ENCODE results near the gene DUOX1. TPM values are rescaled to one million over a fixed set of nuclear protein-coding genes. Genes with fewer than 3 reads are reported as not detected.

Gene DUOX1
- total and polyA plus RNA-seq, 9 of the 15 experiments (the other 6 are each of a cell fraction or from before 2014, with no cell fraction given), result 0.01 to 0.22 (median 0.01) TPM; not detected in 6

DNA sequence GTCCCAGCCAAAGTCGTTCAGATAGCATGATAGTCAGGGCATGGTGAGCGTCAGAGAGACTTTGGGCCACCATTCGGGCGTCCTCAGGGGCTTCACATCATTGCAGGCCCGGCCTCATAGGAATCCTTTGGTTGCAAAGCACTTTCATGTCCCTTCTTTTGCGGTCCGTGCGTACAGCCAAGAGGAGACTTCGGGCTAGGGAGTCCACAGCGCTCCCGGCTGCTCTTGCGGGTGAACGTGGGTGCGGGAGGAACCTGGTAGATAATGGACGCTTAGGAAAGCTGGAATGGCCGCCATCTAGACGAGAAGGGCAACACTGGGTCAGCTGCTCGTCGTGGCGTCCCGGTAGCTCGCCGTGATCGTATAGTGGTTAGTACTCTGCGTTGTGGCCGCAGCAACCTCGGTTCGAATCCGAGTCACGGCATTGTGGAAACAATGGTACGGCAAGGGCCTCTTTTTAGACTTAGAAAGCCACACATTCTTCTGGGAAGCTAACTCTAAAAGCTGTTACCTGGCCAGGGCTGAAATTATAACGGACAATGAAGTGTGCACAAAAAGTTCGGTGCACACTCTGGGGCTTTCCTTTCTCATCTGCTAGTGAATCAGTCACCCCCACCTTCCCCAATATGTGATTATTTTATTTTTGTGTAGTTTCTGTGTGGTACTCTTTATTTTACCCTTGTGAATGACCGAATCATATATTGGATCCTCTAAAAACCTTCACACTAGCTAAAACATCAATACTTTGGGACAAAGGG is 71.2 kb downstream of the DUOX1 start (continued):
- TF ChIP-seq PTRF (tag; IDR thresholded peaks at IDR 0.05), result no peak
- peak; percentile 60; the same call in 1 of the 2 replicates for TF ChIP-seq ZNF24 (IDR thresholded peaks at IDR 0.05)
- TF ChIP-seq, protein P1, sequence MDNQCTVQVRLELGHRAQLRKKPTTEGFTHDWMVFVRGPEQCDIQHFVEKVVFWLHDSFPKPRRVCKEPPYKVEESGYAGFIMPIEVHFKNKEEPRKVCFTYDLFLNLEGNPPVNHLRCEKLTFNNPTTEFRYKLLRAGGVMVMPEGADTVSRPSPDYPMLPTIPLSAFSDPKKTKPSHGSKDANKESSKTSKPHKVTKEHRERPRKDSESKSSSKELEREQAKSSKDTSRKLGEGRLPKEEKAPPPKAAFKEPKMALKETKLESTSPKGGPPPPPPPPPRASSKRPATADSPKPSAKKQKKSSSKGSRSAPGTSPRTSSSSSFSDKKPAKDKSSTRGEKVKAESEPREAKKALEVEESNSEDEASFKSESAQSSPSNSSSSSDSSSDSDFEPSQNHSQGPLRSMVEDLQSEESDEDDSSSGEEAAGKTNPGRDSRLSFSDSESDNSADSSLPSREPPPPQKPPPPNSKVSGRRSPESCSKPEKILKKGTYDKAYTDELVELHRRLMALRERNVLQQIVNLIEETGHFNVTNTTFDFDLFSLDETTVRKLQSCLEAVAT (IDR thresholded peaks at IDR 0.05), result no peak
- TF ChIP-seq, protein P2, sequence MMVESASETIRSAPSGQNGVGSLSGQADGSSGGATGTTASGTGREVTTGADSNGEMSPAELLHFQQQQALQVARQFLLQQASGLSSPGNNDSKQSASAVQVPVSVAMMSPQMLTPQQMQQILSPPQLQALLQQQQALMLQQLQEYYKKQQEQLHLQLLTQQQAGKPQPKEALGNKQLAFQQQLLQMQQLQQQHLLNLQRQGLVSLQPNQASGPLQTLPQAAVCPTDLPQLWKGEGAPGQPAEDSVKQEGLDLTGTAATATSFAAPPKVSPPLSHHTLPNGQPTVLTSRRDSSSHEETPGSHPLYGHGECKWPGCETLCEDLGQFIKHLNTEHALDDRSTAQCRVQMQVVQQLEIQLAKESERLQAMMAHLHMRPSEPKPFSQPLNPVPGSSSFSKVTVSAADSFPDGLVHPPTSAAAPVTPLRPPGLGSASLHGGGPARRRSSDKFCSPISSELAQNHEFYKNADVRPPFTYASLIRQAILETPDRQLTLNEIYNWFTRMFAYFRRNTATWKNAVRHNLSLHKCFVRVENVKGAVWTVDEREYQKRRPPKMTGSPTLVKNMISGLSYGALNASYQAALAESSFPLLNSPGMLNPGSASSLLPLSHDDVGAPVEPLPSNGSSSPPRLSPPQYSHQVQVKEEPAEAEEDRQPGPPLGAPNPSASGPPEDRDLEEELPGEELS (CRISPR knock-in tag; IDR thresholded peaks at IDR 0.05; ENCODE audit: borderline replicate concordance), result no peak
- no peak for TF ChIP-seq CHD4 (IDR thresholded peaks at IDR 0.05; ENCODE audit: insufficient read depth, insufficient replicate concordance, low read depth, low read length, poor library complexity, severe bottlenecking)
- TF ChIP-seq, protein P3, sequence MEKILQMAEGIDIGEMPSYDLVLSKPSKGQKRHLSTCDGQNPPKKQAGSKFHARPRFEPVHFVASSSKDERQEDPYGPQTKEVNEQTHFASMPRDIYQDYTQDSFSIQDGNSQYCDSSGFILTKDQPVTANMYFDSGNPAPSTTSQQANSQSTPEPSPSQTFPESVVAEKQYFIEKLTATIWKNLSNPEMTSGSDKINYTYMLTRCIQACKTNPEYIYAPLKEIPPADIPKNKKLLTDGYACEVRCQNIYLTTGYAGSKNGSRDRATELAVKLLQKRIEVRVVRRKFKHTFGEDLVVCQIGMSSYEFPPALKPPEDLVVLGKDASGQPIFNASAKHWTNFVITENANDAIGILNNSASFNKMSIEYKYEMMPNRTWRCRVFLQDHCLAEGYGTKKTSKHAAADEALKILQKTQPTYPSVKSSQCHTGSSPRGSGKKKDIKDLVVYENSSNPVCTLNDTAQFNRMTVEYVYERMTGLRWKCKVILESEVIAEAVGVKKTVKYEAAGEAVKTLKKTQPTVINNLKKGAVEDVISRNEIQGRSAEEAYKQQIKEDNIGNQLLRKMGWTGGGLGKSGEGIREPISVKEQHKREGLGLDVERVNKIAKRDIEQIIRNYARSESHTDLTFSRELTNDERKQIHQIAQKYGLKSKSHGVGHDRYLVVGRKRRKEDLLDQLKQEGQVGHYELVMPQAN (IDR thresholded peaks at IDR 0.05; ENCODE audit: borderline replicate concordance), result no peak
- TF ChIP-seq SMAD1 (IDR thresholded peaks at IDR 0.05; ENCODE audit: low read depth, low read length, partially characterized antibody), result no peak
- TF ChIP-seq KLF13 (tag; IDR thresholded peaks at IDR 0.05; ENCODE audit: borderline replicate concordance, low read depth), result no peak
- TF ChIP-seq ZNF699 (CRISPR knock-in tag; IDR thresholded peaks at IDR 0.05; ENCODE audit: insufficient replicate concordance), result no peak
- TF ChIP-seq PCBP2 (IDR thresholded peaks at IDR 0.05; ENCODE audit: low read depth, low read length, poor library complexity, severe bottlenecking), result no peak
- TF ChIP-seq TSHZ1 (CRISPR knock-in tag; IDR thresholded peaks at IDR 0.05), result no peak
- TF ChIP-seq RBM25 (IDR thresholded peaks at IDR 0.05; ENCODE audit: low read depth, low read length, severe bottlenecking), result no peak
- TF ChIP-seq DDX20 (tag; IDR thresholded peaks at IDR 0.05; ENCODE audit: low read depth), result no peak
- TF ChIP-seq MAFF (IDR thresholded peaks at IDR 0.05; ENCODE audit: low read length), result no peak
- TF ChIP-seq E2F4 (CRISPR knock-in tag; IDR thresholded peaks at IDR 0.05; ENCODE audit: low read depth), result peak; percentile 51; the same call in 1 of the 2 replicates
